ENCODE data around the gene TOR3A. TPM values are rescaled to one million over a fixed set of nuclear protein-coding genes. Genes with fewer than 3 reads are reported as not detected.

TOR3A gene
- total and polyA plus RNA-seq, 10 of the 15 experiments (the other 5 are each of a cell fraction or from before 2014, with no cell fraction given): 8.6 to 87.9 (median 46.3) TPM

DNA sequence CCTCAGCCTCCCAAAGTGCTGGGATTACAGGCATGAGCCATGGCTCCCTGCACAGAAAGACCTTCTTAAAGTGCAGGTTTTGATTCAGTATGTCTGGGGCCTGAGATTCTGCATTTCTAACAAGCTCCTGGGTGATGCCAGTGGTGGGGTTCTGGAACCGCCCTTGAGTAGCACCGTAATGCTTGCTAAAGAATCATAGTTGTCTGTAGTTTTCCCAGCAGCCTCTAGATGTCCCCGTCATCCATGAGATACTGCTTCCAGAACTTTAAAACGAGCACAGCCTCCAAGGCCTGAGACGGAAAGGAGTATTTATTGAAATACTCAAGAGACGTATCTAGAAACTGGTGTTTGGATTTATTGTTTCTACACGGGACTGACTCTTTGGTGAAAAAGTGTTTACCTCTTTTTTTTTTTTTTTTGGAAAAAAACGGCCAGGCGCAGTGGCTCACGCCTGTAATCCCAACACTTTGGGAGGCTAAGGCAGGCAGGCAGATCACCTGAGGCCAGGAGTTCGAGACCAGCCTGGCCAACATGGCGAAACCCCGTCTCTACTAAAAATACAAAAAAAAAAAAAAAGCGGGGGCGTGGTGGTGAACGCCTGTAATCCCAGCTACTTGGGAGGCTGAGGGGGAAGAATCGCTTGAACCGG is 2.6 kb upstream of the TOR3A start (continued):
- TF ChIP-seq, protein P1, sequence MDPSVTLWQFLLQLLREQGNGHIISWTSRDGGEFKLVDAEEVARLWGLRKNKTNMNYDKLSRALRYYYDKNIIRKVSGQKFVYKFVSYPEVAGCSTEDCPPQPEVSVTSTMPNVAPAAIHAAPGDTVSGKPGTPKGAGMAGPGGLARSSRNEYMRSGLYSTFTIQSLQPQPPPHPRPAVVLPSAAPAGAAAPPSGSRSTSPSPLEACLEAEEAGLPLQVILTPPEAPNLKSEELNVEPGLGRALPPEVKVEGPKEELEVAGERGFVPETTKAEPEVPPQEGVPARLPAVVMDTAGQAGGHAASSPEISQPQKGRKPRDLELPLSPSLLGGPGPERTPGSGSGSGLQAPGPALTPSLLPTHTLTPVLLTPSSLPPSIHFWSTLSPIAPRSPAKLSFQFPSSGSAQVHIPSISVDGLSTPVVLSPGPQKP (IDR thresholded peaks at IDR 0.05; ENCODE audit: low read depth, low read length): no peak
- TF ChIP-seq ZNF384 (IDR thresholded peaks at IDR 0.05; ENCODE audit: borderline replicate concordance, low read depth, low read length) (no peak), CEBPB (IDR thresholded peaks at IDR 0.05; ENCODE audit: borderline replicate concordance in 1 of 2, low read depth in 2 of 2, low read length in 2 of 2) (no peak)

DNA sequence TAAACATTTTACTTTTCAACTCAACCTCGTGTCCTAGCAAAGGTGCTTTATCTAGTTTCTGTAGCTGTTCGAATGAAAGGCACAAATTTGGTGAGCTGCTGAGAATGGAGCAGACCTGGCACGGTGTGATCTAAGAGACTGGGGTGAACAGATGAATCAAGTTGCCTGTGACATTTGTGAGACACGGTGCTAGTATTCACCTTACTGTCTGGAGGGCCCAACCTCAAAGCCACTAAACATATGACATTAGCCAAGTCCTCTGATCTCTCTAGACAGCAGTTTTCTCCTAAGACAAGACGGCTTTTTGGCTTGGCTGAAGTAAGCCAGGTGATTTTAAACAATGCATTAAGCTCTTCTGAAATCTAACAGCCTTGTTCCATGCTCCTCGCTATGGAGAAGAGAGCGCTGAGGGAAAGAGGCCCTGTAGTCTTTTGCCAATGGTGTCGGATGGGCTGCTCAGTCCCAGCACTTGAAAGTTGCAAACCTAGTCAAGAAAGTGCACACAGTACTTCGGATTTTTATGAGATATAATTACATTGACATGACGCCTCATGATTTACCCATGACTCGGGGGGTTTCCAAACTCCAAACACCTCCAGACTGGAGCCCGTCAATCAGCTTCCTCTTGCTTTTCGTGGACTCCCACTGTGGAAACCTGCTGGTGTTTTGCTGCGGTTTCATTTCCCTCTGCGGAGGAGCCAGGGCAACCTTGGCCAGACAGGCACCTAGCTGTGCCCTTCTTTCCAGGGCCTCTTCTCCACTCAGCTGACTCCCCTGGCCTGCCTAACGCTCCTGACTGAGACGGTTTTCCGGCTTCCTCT is 794 bp upstream of the TOR3A start:
- no peak for DNase-seq (ENCODE audit: low read depth, low spot score)
- no peaks in the 10 kb centered on the region for H4K20me1 ChIP-seq (ENCODE audit: control insufficient read depth, insufficient read depth)
- in situ Hi-C loops (cut with MboI) (loop anchor here (5.0 to 25.0 kb wide), 2 partner anchors 286 to 731 kb away; partner anchors contain the start of gene AXDND1), intact Hi-C loops (cut with micrococcal nuclease; ENCODE audit: unreplicated experiment) (loop anchor here (2.0 to 5.0 kb wide), 2 partner anchors 54 to 114 kb away; partner anchors contain the start of gene FAM20B)
- peaks cover 16% of the 10 kb centered on the region for H3K4me1 ChIP-seq (ENCODE audit: control insufficient read depth, insufficient read depth, low read length)
- H3K9ac ChIP-seq (ENCODE audit: control insufficient read depth, insufficient read depth, low read length): peak overlapping the region; percentile 92
- peak overlapping the region; percentile 96 for H3K27ac ChIP-seq (ENCODE audit: control insufficient read depth, insufficient read depth)
- H3K27me3 ChIP-seq (replicated peaks in 1 of 2; ENCODE audit: control insufficient read depth in 2 of 2, insufficient read depth in 2 of 2, low read length in 1 of 2): no peaks in the 10 kb centered on the region
- BruUV-seq (replicated peaks): TSS peak; percentile 95
- peaks cover 39% of the 10 kb centered on the region for H3K79me2 ChIP-seq (ENCODE audit: control insufficient read depth, insufficient read depth, low read length)
- FAIRE-seq: no peak
- SMC1A ChIA-PET (ENCODE audit: uncharacterized antibody, unreplicated experiment): interaction anchor here (0.7 to 5.9 kb wide), 20 partner anchors 10 to 519 kb away, joined by 3 to 35 read pairs (median 4); partner anchors contain the start of genes AXDND1 and SOAT1
- H2AFZ ChIP-seq (ENCODE audit: control insufficient read depth, low read depth, low read length): peak overlapping the region; percentile 88
- H3K4me2 ChIP-seq (ENCODE audit: control insufficient read depth, insufficient read depth): peak overlapping the region; percentile 99
- peaks cover 0 to 4% of the 10 kb centered on the region in 2 experiments; a peak in 3 of 4 replicates for H3K36me3 ChIP-seq (ENCODE audit: control insufficient read depth in 2 of 2, insufficient read depth in 2 of 2, low read length in 1 of 2)
- 7% methylated on average over 18 of the region's 18 CpGs for WGBS (ENCODE audit: insufficient coverage, insufficient replicate concordance, low lambda C conversion rate, missing lambda C conversion rate)
- no peaks in the 10 kb centered on the region for H3K9me3 ChIP-seq (replicated peaks; ENCODE audit: control insufficient read depth, insufficient read depth, low read length)
- POLR2A ChIA-PET: interaction anchor here (0.7 to 2.2 kb wide), 5 partner anchors 38 to 284 kb away, joined by 3 to 9 read pairs (median 3); partner anchors contain the start of gene SOAT1
- RAD21 ChIA-PET (ENCODE audit: unreplicated experiment): interaction anchor here (0.6 to 8.3 kb wide), 12 partner anchors 34 to 988 kb away, joined by 3 to 61 read pairs (median 4); no protein-coding TSS in a partner anchor
- ATAC-seq: no peak; the same call in 2 of the 3 replicates
- CTCF ChIA-PET: interaction anchor here (0.6 to 5.4 kb wide), 14 partner anchors 40 to 733 kb away, joined by 3 to 80 read pairs (median 5); partner anchors contain the start of genes AXDND1 and SOAT1
- H3K4me3 ChIP-seq: peak overlapping the region; percentile 95
- TF ChIP-seq, protein P2, sequence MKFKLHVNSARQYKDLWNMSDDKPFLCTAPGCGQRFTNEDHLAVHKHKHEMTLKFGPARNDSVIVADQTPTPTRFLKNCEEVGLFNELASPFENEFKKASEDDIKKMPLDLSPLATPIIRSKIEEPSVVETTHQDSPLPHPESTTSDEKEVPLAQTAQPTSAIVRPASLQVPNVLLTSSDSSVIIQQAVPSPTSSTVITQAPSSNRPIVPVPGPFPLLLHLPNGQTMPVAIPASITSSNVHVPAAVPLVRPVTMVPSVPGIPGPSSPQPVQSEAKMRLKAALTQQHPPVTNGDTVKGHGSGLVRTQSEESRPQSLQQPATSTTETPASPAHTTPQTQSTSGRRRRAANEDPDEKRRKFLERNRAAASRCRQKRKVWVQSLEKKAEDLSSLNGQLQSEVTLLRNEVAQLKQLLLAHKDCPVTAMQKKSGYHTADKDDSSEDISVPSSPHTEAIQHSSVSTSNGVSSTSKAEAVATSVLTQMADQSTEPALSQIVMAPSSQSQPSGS (IDR thresholded peaks at IDR 0.05; ENCODE audit: low read length): 0 out of 2 replicates have a peak, but pooled peaks have one; percentile 62
- TF ChIP-seq CEBPB (IDR thresholded peaks at IDR 0.05; ENCODE audit: borderline replicate concordance in 1 of 2, low read depth in 2 of 2, low read length in 2 of 2): no peak
- TF ChIP-seq IKZF2 (IDR thresholded peaks at IDR 0.05): peak in 1 of 2 experiments; percentile 69; a peak in 2 of 4 replicates
- 0 out of 2 replicates have a peak, but pooled peaks have one; percentile 23 for TF ChIP-seq ZSCAN29 (IDR thresholded peaks at IDR 0.05)
- TF ChIP-seq, protein P3, sequence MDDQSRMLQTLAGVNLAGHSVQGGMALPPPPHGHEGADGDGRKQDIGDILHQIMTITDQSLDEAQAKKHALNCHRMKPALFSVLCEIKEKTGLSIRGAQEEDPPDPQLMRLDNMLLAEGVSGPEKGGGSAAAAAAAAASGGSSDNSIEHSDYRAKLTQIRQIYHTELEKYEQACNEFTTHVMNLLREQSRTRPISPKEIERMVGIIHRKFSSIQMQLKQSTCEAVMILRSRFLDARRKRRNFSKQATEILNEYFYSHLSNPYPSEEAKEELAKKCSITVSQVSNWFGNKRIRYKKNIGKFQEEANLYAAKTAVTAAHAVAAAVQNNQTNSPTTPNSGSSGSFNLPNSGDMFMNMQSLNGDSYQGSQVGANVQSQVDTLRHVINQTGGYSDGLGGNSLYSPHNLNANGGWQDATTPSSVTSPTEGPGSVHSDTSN (IDR thresholded peaks at IDR 0.05; ENCODE audit: insufficient replicate concordance, low read depth, low read length): peak; percentile 62
- no peak for TF ChIP-seq ETV6 (conservative IDR thresholded peaks at IDR 0.05 in 1 of 2, IDR thresholded peaks at IDR 0.05 in 1 of 2; ENCODE audit: borderline replicate concordance in 1 of 2, low read depth in 1 of 2)
- 0 out of 2 replicates have a peak, but pooled peaks have one; percentile 42 for TF ChIP-seq HDAC2 (IDR thresholded peaks at IDR 0.05)
- no peak for TF ChIP-seq ZNF207 (IDR thresholded peaks at IDR 0.05; ENCODE audit: borderline replicate concordance)
- TF ChIP-seq BRCA1 (IDR thresholded peaks at IDR 0.05; ENCODE audit: low read depth, low read length): no peak
- TF ChIP-seq BACH1 (IDR thresholded peaks at IDR 0.05; ENCODE audit: borderline replicate concordance): no peak
- no peak for TF ChIP-seq SRF (IDR thresholded peaks at IDR 0.05; ENCODE audit: low read depth in 2 of 2, low read length in 2 of 2)
- TF ChIP-seq MTA3 (IDR thresholded peaks at IDR 0.05; ENCODE audit: borderline replicate concordance, low read length): peak; percentile 83; the same call in 1 of the 2 replicates
- peak; percentile 70; the same call in 1 of the 2 replicates for TF ChIP-seq NFIC (IDR thresholded peaks at IDR 0.05; ENCODE audit: low read depth, low read length)
